Lung (tissue), 12 donors: ENCODE results near the gene AKT1S1. TPM values are rescaled to one million over a fixed set of nuclear protein-coding genes. Genes with fewer than 3 reads are reported as not detected.

Experiments
- ATAC-seq: fragments of 200-7000 bp; cut with Tn5 transposase; one replicate; pipeline ENCODE4 v1.9.1; 2020; ENCODE audit warnings: moderate number of reproducible peaks; ENCODE audit not compliant: insufficient read depth, low FRiP score
- DNase-seq, 3 donors: peaks; one replicate each; pipeline ENCODE4 v3.0.0-alpha.2; 2013 to 2017
- H3K27ac ChIP-seq, 2 donors: one replicate each; pipeline ENCODE4 v1.5.1; 2013; ENCODE audit warnings: mild to moderate bottlenecking in 2 of 2, moderate library complexity in 2 of 2, control low read depth in 1 of 2, inconsistent platforms in 1 of 2, low read depth in 1 of 2, low read length in 1 of 2
- H3K27me3 ChIP-seq, 3 donors: one replicate each; pipeline ENCODE4 v1.5.1; 2013; ENCODE audit warnings: low read length in 2 of 3; ENCODE audit not compliant: control insufficient read depth in 3 of 3, insufficient read depth in 3 of 3
- H3K36me3 ChIP-seq, 4 donors: one replicate each; pipeline ENCODE4 v1.5.1; 2013; ENCODE audit warnings: low read length in 4 of 4, mild to moderate bottlenecking in 1 of 4, moderate library complexity in 1 of 4; ENCODE audit not compliant: control insufficient read depth in 4 of 4, insufficient read depth in 4 of 4
- H3K4me1 ChIP-seq, 5 donors: one replicate each; pipeline ENCODE4 v1.5.1; 2013; ENCODE audit warnings: low read length in 5 of 5, mild to moderate bottlenecking in 2 of 5, moderate library complexity in 1 of 5; ENCODE audit not compliant: control insufficient read depth in 5 of 5, insufficient read depth in 5 of 5
- H3K4me3 ChIP-seq: one replicate; pipeline ENCODE4 v1.5.1; 2013; ENCODE audit warnings: mild to moderate bottlenecking, control low read depth, moderate library complexity
- H3K9ac ChIP-seq, 2 donors: one replicate each; pipeline ENCODE4 v1.5.1; 2013; ENCODE audit warnings: low read length in 2 of 2, control low read depth in 1 of 2; ENCODE audit not compliant: insufficient read depth in 1 of 2
- H3K9me3 ChIP-seq, 4 donors: one replicate each; pipeline ENCODE4 v1.5.1; 2013; ENCODE audit warnings: low read length in 3 of 4, mild to moderate bottlenecking in 1 of 4, moderate library complexity in 1 of 4; ENCODE audit not compliant: control insufficient read depth in 4 of 4, insufficient read depth in 3 of 4
- WGBS, 2 donors: extraction: QIAGEN DNeasy Blood & Tissue Kit; methylation state at CpG; one replicate each; pipeline ENCODE4 v1.1.7; 2013; 5-methylcytosine and 5-hydroxymethylcytosine counted together
- polyA plus RNA-seq, 2 donors: library from polyadenylated mRNA; stranded (reverse); fragments of 200-250 nt; gene quantifications; one replicate each; pipeline ENCODE4 v1.2.1, GENCODE V29; 2013
- total RNA-seq, 2 donors: library from RNA; depleted of rRNA in 1 of 2; stranded (reverse); fragments of >200 nt in 1 of 2; gene quantifications; one replicate each; pipeline ENCODE4 v1.2.1, GENCODE V29; 2014 to 2021
- TF ChIP-seq, protein P1 (sequence below): IDR thresholded peaks from 2 replicates; pipeline ENCODE4 v1.5.1; 2012; ENCODE audit warnings: mild to moderate bottlenecking; ENCODE audit errors: control extremely low read depth, extremely low read depth
- donor health status: control.
- donor health status: control.
- donor health status: Bipolar disorder and iron deficiency.
- donor health status: healthy.
- donor health status: DM: yes; HTN: yes; CAD: no.

AKT1S1 gene
- total and polyA plus RNA-seq, 4 donors = 6.7 to 46.4 (median 35.9) TPM

DNA sequence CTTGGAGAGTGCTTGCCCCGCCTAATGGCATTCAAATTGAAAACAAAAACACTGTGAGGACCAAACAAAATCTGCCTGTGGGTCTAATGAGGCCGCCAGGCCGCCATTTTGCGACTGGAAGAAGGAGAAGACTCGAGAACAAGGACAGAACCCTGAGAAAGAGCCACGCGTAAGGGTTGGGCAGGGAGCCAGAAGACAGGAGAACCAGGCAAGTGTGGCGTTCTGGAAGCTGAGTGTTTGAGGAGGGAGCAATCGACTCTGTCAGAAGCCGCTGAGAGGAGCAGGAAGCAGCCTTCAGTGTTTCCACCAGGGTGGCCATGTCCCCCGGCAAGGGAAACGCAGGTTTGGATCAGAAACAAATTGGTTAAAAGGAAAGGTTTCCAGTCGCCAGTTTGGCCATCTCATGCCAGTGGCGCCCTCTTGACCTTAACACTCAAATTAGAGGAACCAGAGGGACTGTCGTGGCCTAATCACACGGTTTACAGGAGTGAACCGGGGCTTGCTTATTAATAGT lies 36.4 kb downstream of the AKT1S1 start:
- DNase-seq = peak in 1 of 3 donors; percentile 29

DNA sequence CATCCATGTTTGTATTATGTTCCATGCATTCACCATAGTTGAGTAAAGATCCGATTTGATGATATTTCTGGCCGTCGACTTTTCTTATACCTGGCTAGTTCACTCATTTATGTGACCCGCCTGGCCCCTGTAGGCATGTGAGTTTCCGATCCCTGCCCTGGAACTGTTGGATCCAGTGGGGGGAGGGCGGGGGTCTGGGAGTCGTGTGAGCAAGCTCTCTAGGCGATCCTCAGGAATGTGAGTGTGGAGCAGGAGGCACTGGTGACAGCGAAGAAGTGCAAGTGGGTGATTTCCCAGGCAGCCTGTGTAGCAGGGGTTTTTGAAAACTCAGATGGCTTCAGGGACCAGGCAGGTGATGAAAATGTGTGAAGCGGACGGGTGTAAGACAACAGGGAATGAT lies 36.8 kb downstream of the AKT1S1 start:
- Histone ChIP-seq H3K27me3 (no peaks in the 10 kb centered on the region), H3K36me3 (peaks cover 8 to 37% (median 32%) of the 10 kb centered on the region in 4 donors), H3K4me3 (no peak overlapping the region), H3K4me1 (peaks cover 0 to 22% (median 0%) of the 10 kb centered on the region in 5 donors), H3K9me3 (no peaks in the 10 kb centered on the region), H3K27ac (no peak overlapping the region), H3K9ac (no peak overlapping the region)
- WGBS, 2 donors = 86 to 90% methylated on average over 11 of the region's 11 CpGs
- ATAC-seq = no peak
- DNase-seq = no peak
- TF ChIP-seq, protein P1, sequence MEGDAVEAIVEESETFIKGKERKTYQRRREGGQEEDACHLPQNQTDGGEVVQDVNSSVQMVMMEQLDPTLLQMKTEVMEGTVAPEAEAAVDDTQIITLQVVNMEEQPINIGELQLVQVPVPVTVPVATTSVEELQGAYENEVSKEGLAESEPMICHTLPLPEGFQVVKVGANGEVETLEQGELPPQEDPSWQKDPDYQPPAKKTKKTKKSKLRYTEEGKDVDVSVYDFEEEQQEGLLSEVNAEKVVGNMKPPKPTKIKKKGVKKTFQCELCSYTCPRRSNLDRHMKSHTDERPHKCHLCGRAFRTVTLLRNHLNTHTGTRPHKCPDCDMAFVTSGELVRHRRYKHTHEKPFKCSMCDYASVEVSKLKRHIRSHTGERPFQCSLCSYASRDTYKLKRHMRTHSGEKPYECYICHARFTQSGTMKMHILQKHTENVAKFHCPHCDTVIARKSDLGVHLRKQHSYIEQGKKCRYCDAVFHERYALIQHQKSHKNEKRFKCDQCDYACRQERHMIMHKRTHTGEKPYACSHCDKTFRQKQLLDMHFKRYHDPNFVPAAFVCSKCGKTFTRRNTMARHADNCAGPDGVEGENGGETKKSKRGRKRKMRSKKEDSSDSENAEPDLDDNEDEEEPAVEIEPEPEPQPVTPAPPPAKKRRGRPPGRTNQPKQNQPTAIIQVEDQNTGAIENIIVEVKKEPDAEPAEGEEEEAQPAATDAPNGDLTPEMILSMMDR = no peak

More for the DNA sequence above, 36.4 kb downstream of the AKT1S1 start:
- no peak for ATAC-seq
- H3K36me3 ChIP-seq = peaks cover 8 to 34% (median 30%) of the 10 kb centered on the region in 4 donors
- WGBS, 2 donors = 76 to 86% methylated on average over 17 of the region's 17 CpGs
- TF ChIP-seq, protein P1 = no peak
- H3K27me3 ChIP-seq = no peaks in the 10 kb centered on the region
- H3K4me3 ChIP-seq = no peak overlapping the region
- H3K9ac ChIP-seq = no peak overlapping the region
- H3K27ac ChIP-seq = no peak overlapping the region
- no peaks in the 10 kb centered on the region for H3K9me3 ChIP-seq
- H3K4me1 ChIP-seq = peaks cover 0 to 22% (median 0%) of the 10 kb centered on the region in 5 donors

DNA sequence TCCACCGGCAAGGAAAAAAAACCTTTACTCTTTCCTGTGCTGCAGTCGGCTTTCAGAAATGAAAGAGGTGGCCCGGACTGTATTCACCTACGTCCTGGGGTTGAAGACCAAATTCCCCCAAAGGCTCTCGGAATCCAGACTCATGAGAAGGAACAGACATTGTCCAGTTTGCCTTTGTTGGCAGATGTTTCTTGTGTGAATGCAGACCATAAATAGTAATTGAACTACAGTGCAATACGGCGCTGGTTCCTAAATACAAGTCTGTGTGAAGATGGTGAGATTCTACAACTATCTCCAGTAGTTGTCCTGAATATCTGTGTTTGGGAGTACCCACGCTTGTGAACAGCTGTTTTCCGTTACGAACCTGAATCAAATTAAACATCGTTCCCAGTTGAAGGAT lies 37.4 kb downstream of the AKT1S1 start:
- Histone ChIP-seq H3K9me3 (no peaks in the 10 kb centered on the region), H3K36me3 (peaks cover 8 to 41% (median 37%) of the 10 kb centered on the region in 4 donors), H3K9ac (no peak overlapping the region), H3K4me1 (peaks cover 0 to 22% (median 0%) of the 10 kb centered on the region in 5 donors), H3K27me3 (no peaks in the 10 kb centered on the region), H3K27ac (no peak overlapping the region), H3K4me3 (no peak overlapping the region)
- 93 to 97% methylated on average over 11 of the region's 11 CpGs for WGBS, 2 donors
- DNase-seq = peak in 1 of 3 donors; percentile 59
- ATAC-seq = no peak
- TF ChIP-seq, protein P1 = no peak
